GM18526 (cell line): Measurements from ENCODE around the gene FLG.

Experiments
- POLR2A ChIP-seq: IDR thresholded peaks from 3 replicates; pipeline ENCODE4 v1.6.1; 2011; ENCODE audit not compliant: insufficient read length; ENCODE audit errors: extremely low read depth

The FLG gene

DNA sequence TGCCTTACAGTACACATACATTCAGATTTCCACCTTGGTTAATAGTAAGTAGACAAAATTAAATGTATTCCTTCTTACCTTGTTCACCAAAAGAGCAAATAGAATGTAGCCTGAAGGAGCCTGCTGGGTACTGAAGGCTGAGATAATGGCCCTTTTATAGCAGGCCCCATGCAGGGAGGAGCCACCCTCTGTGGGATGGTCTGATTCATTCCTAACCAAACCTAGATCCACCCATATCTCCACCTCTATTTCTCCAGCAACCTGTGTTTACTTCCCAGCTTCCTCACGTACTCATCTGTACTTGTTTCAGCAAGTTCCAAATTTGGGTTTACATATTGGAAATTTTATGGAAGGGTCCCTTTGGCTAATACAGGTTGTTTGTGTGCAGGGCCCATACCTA, at the start of gene FLG:
Gene FLG, minus strand, starts transcription at position 129 of the 400 bp plus-strand sequence. CDS start 9,783 bp downstream, outside the sequence.
- no peak for TF ChIP-seq POLR2A

DNA sequence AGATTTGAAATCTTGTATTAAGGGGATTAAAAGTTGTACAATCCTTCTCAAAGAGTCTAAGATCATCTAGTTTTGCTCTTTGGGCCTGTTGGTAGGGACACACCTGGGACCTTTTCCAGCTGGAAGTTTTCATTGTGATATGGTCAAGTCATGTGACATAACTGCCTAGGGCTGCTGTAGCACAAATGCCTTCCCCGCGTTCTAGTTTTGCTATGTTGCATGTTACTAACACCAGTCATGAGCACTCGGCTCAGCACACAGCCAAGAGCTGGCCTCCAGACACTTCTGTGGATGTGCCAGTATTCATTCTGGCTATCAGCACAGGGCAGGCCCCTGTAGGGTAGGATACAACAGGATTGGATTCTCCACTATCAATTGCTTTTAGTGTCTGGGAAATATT, 49.4 kb upstream of the FLG start:
- TF ChIP-seq POLR2A, result no peak

- no peak for TF ChIP-seq POLR2A
Observed at GRCh38 chr1:152372672-152373071, 47.6 kb upstream of the FLG start.

DNA sequence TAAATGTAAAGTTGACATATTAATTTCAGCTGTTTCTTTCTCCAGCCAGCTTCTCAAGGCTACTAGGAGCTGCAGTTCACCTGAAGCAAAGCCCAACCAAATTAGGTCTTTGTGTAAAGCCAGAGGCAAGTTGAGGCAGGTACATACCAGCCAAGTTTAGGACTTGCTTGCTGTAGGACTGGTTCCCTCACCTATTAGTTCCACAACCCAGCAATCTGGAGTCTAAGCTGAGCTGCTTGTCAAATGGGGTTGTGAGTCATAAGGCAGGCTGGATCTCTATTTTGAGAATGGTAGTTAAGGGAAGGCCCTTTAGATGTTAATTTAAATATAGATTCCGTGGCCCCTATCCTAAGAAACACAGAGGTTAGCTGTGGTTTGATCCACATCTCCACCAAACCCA, 42.4 kb upstream of the FLG start:
- no peak for TF ChIP-seq POLR2A

DNA sequence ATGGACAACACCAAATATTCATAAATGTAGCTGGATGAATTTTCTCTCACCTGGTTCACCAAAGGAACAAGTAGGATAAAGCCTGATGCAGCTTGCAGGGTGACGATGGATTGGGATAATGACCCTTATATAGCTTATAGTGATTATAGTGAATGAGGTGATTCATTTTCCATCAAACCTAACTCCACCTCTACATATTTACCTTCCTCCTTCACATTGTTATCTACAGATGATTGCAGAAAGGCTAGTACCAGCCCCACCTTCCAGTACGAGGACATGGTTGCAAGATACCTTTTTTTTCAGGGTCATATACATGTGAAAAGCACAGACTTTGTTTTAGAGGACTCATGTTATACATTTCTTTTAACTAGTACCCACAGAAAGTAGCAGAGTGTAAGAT, 34.9 kb upstream of the FLG start, which contains the start of gene FLG2:
Gene FLG2, minus strand, starts transcription at position 101 of the 400 bp plus-strand sequence. CDS start 1,122 bp downstream, outside the sequence.
- TF ChIP-seq POLR2A, result no peak

DNA sequence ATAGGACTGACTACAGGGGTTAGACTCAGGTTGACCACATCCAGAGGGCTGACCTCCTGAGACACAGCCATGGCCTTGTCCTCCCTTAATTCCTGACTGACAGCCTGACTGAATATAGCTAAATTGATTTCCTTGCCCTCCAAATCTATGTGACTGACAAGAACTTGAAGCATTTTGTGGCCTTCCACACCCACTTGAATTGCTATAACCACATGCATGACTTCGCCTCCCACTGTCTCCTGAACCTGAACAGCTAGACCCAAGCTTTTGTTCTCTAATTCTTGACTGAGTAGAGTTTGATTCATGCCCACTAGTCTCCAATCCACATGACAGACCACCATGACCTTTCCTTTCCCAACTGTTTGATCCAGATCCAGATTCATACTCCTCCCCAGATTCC, 31.7 kb upstream of the FLG start:
- TF ChIP-seq POLR2A, result no peak

DNA sequence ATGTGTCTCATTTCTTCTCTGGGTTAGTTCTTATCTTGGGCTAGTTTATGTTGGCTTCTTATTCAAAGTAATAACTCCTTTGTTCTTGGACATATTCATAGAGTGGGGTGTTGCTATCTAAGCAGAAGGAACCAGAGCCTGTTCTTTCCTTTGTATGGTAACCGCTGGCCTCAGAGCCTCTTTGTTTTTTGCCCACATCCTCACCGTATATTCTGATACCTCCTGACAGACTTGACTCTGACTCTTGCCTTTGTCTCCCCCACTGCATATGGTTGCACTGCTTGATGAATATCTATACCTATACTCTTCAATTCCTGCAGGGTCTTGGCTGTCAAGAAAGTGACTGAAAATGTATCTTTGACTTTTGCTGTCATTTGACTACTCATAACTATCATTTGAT, 24.6 kb upstream of the FLG start:
- TF ChIP-seq POLR2A, result no peak

DNA sequence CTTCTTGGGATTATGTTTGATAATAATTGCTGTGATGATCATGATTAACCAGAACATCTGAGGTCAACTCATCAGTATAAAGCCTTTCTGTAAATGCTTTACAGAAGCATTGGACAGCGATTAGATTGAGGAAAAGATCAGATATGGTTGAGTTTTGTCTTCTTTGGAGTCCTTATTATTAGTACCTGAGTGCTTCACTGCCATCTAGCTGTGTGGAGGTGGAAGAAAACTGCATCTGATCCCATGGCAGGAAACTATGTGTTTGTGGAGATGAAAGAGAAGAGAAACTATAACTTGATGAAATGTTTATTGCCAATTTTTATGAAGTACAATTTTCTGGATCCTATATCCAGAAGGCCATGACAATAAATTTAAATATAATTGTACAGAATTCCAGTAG, 23.4 kb upstream of the FLG start:
- TF ChIP-seq POLR2A, result no peak

GRCh38 chr1:152347116-152347728, 22.2 kb upstream of the FLG start:
- no peak for TF ChIP-seq POLR2A

DNA sequence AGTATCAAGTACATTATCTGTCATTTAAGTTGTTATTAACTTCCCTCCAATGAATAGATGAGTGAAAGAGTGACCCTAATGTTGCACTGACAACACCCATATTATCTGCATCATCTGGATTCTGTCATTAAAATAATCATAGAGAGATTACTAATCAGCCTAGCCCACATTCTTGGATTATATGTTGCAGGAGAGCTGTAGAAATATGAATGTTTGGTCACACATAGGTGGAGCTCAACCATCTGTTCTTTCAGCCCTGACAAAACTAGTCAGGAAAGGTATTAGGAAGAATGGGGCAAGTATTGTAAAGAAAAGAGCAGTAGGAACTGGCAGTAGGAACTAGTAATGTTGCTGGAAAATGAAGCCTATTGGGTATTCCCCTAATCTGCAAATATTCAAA, 19.4 kb upstream of the FLG start:
- TF ChIP-seq POLR2A, result no peak

- no peak for TF ChIP-seq POLR2A
Observed at GRCh38 chr1:152343006-152343405, 18.0 kb upstream of the FLG start.

DNA sequence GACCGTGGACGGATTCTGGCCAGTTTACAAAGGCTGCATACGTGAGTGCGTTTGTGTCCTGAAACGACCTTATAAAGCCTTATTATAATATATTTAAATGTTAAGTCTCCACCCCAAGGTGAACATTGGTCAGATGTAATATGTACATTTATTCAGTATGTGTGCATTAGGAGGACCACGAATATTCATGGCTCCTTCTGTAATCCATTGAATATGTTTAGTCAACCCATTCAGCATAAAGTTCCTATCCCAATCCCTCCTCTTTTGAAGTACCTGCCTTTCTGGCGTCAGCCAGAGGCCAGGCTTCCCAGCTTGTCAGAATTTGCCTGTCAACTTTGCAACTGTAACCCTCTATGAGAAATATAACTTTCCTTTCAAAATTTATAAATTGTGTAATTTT, 10.4 kb upstream of the FLG start:
- no peak for TF ChIP-seq POLR2A

- no peak for TF ChIP-seq POLR2A
Observed at GRCh38 chr1:152328801-152329391, 3.9 kb upstream of the FLG start.

GRCh38 chr1:152313970-152314369, 11.1 kb downstream of the FLG start:
- no peak for TF ChIP-seq POLR2A

DNA sequence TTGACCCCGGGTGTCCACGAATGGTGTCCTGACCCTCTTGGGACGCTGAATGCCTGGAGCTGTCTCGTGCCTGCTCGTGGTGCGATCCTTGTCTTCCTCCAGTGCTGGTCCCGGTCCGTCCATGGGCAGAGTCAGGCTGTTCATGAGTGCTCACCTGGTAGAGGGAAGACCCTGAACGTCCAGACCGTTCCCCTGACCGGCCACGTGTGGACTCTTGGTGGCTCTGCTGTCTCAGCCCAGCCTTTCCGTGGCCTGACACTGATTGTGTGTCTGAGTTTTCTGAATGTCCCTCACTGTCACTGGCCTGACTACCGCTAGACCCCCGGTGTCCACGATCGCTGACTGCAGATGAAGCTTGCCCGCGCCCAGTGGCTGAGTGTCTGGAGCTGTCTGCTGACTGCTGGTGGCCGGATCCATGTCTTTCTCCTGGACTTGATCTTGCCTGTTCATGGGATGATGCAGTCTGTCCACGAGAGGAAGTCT, 11.7 kb downstream of the FLG start:
- TF ChIP-seq POLR2A, result no peak

- TF ChIP-seq POLR2A, result no peak
Observed at GRCh38 chr1:152309955-152310354, 15.1 kb downstream of the FLG start.
